Measurements from ENCODE around the gene CIB1.

CIB1 gene

GRCh38 chr15:90221246-90221900, 12.4 kb downstream of the CIB1 start:
- no peak overlapping the region for H3K4me3 ChIP-seq
- peak overlapping the region; percentile 51 for H3K27ac ChIP-seq
- TF ChIP-seq Cebpa-rat (IDR thresholded peaks at IDR 0.05), result no peak
- H3K36me3 ChIP-seq, result peaks cover 71% of the 10 kb centered on the region
- H4K20me1 ChIP-seq, result peaks cover 39% of the 10 kb centered on the region; the same call in 1 of the 2 replicates
- peak overlapping the region; percentile 62 for H3K4me2 ChIP-seq
- H3K9ac ChIP-seq, result peak overlapping the region; percentile 18; the same call in 1 of the 2 replicates
- peaks cover 63% of the 10 kb centered on the region for H3K4me1 ChIP-seq
- no peaks in the 10 kb centered on the region for H3K9me3 ChIP-seq
- H3K27me3 ChIP-seq, result no peaks in the 10 kb centered on the region

- Histone ChIP-seq H4K20me1 (peaks cover 34% of the 10 kb centered on the region; the same call in 1 of the 2 replicates), H3K9me3 (no peaks in the 10 kb centered on the region), H3K27ac (peak overlapping the region; percentile 30; the same call in 1 of the 2 replicates), H3K36me3 (peaks cover 53% of the 10 kb centered on the region), H3K4me1 (peaks cover 63% of the 10 kb centered on the region), H3K9ac (no peak overlapping the region), H3K27me3 (no peaks in the 10 kb centered on the region), H3K4me2 (peak overlapping the region; percentile 57), H3K4me3 (no peak overlapping the region)
- TF ChIP-seq Cebpa-rat (IDR thresholded peaks at IDR 0.05), result no peak
Observed at GRCh38 chr15:90219421-90220141, 14.2 kb downstream of the CIB1 start.

GRCh38 chr15:90217671-90218394, 15.9 kb downstream of the CIB1 start:
- H3K4me3 ChIP-seq, result no peak overlapping the region
- H3K27ac ChIP-seq, result no peak overlapping the region
- peaks cover 36% of the 10 kb centered on the region for H3K36me3 ChIP-seq
- TF ChIP-seq Cebpa-rat (IDR thresholded peaks at IDR 0.05), result no peak
- H3K4me2 ChIP-seq, result no peak overlapping the region
- no peak overlapping the region for H3K9ac ChIP-seq
- no peaks in the 10 kb centered on the region for H3K9me3 ChIP-seq
- H3K4me1 ChIP-seq, result peaks cover 62% of the 10 kb centered on the region
- H3K27me3 ChIP-seq, result no peaks in the 10 kb centered on the region
- peaks cover 34% of the 10 kb centered on the region; the same call in 1 of the 2 replicates for H4K20me1 ChIP-seq

GRCh38 chr15:90214553-90215196, 19.1 kb downstream of the CIB1 start:
- Histone ChIP-seq H4K20me1 (peaks cover 54% of the 10 kb centered on the region; the same call in 1 of the 2 replicates), H3K36me3 (peaks cover 27% of the 10 kb centered on the region), H3K4me2 (peak overlapping the region; percentile 4), H3K9ac (no peak overlapping the region), H3K4me3 (no peak overlapping the region), H3K27me3 (no peaks in the 10 kb centered on the region), H3K27ac (no peak overlapping the region), H3K9me3 (no peaks in the 10 kb centered on the region), H3K4me1 (peaks cover 65% of the 10 kb centered on the region)
- TF ChIP-seq Cebpa-rat (IDR thresholded peaks at IDR 0.05), result no peak

GRCh38 chr15:90213818-90214204, 19.9 kb downstream of the CIB1 start:
- H4K20me1 ChIP-seq, result peaks cover 54% of the 10 kb centered on the region; the same call in 1 of the 2 replicates
- peaks cover 65% of the 10 kb centered on the region for H3K4me1 ChIP-seq
- TF ChIP-seq Cebpa-rat (IDR thresholded peaks at IDR 0.05), result no peak
- no peak overlapping the region for H3K4me3 ChIP-seq
- no peak overlapping the region for H3K9ac ChIP-seq
- no peaks in the 10 kb centered on the region for H3K27me3 ChIP-seq
- H3K4me2 ChIP-seq, result peak overlapping the region; percentile 56
- no peak overlapping the region for H3K27ac ChIP-seq
- peaks cover 35% of the 10 kb centered on the region for H3K36me3 ChIP-seq
- H3K9me3 ChIP-seq, result no peaks in the 10 kb centered on the region

GRCh38 chr15:90213122-90213817, 20.5 kb downstream of the CIB1 start:
- Histone ChIP-seq H3K4me3 (no peak overlapping the region), H4K20me1 (peaks cover 54% of the 10 kb centered on the region; the same call in 1 of the 2 replicates), H3K4me2 (peak overlapping the region; percentile 56), H3K4me1 (peaks cover 64% of the 10 kb centered on the region), H3K9me3 (no peaks in the 10 kb centered on the region), H3K36me3 (peaks cover 35% of the 10 kb centered on the region), H3K27ac (0 out of 2 replicates have a peak overlapping the region, but pooled peaks have one; percentile 8), H3K9ac (no peak overlapping the region), H3K27me3 (no peaks in the 10 kb centered on the region)
- no peak for TF ChIP-seq Cebpa-rat (IDR thresholded peaks at IDR 0.05)

GRCh38 chr15:90212221-90213098, 21.3 kb downstream of the CIB1 start:
- H3K4me3 ChIP-seq, result no peak overlapping the region
- peaks cover 34% of the 10 kb centered on the region for H3K36me3 ChIP-seq
- peaks cover 52% of the 10 kb centered on the region; the same call in 1 of the 2 replicates for H4K20me1 ChIP-seq
- H3K4me1 ChIP-seq, result peaks cover 64% of the 10 kb centered on the region
- no peak overlapping the region for H3K9ac ChIP-seq
- TF ChIP-seq Cebpa-rat (IDR thresholded peaks at IDR 0.05), result no peak
- H3K4me2 ChIP-seq, result peak overlapping the region; percentile 77; the same call in 1 of the 2 replicates
- H3K9me3 ChIP-seq, result no peaks in the 10 kb centered on the region
- no peaks in the 10 kb centered on the region for H3K27me3 ChIP-seq
- H3K27ac ChIP-seq, result 0 out of 2 replicates have a peak overlapping the region, but pooled peaks have one; percentile 70
